GM23338 (cell line): ENCODE measurements around the gene GSTK1.

Source experiments
- CREB1 ChIP-seq: fragments of 250-450 bp; sonication (Bioruptor Pico); IDR thresholded peaks from 2 replicates; pipeline ENCODE4 v1.5.0; 2020; ENCODE audit warnings: low read depth, mild to moderate bottlenecking, moderate library complexity
- EZH2 ChIP-seq: fragments of 200-600 bp; sonication (generic); IDR thresholded peaks from one replicate; pipeline ENCODE4 v1.8.0; 2017; ENCODE audit warnings: antibody characterized with exemption, mild to moderate bottlenecking, low read depth; ENCODE audit not compliant: unreplicated experiment
- EZH2phosphoT487 ChIP-seq: fragments of 200-600 bp; sonication (generic); IDR thresholded peaks from one replicate; pipeline ENCODE4 v1.8.1; 2018; ENCODE audit warnings: antibody characterized with exemption; ENCODE audit not compliant: unreplicated experiment
- JUNB ChIP-seq: IDR thresholded peaks from one replicate; pipeline ENCODE4 v1.6.1; 2016; ENCODE audit warnings: antibody characterized with exemption; ENCODE audit not compliant: unreplicated experiment
- TF ChIP-seq, protein P1 (sequence below): IDR thresholded peaks from one replicate; pipeline ENCODE4 v1.6.1; 2018; ENCODE audit warnings: antibody characterized with exemption; ENCODE audit not compliant: unreplicated experiment
- TF ChIP-seq, protein P2 (sequence below), 2 experiments: fragments of 200-600 bp in 1 of 2; sonication (generic) in 1 of 2; conservative IDR thresholded peaks; 2 replicates each; pipeline versions ENCODE4 v1.5.1 to v1.6.1; 2016 to 2017; ENCODE audit warnings: antibody characterized with exemption in 2 of 2, low read depth in 2 of 2, mild to moderate bottlenecking in 2 of 2, moderate library complexity in 1 of 2
- TF ChIP-seq, protein P3 (sequence below): IDR thresholded peaks from 2 replicates; pipeline ENCODE4 v1.6.1; 2016; ENCODE audit warnings: antibody characterized with exemption

DNA sequence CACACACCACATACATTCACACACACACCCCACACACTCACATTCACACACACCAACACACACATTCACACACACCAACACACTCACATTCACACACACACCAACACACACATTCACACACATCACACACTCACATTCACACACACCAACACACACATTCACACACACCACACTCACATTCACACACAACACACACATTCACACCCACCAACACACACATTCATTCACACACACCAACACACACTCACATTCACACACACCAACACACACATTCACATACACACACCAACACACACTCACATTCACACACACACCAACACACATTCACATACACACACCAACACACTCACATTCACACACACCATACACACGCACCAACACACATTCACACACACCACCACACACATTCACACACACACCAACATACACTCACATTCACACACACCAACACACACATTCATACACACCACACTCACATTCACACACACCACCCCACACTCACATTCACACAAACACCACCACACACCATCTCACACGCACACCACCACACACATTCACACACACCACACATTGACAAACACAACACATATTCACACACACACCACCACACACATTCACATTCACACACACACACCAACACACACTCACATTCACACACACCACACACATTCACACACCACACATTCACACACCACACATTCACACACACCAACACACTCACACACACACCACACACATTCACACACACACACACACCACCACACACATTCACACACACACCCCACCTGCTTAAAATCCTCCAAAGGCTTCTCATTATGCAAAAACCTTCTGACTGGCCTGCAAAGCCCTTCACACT lies 32.4 kb upstream of the GSTK1 start:
- TF ChIP-seq EZH2 (no peak), JUNB (no peak), CREB1 (CRISPR knock-in tag) (no peak), EZH2phosphoT487 (no peak)
- TF ChIP-seq, protein P1, sequence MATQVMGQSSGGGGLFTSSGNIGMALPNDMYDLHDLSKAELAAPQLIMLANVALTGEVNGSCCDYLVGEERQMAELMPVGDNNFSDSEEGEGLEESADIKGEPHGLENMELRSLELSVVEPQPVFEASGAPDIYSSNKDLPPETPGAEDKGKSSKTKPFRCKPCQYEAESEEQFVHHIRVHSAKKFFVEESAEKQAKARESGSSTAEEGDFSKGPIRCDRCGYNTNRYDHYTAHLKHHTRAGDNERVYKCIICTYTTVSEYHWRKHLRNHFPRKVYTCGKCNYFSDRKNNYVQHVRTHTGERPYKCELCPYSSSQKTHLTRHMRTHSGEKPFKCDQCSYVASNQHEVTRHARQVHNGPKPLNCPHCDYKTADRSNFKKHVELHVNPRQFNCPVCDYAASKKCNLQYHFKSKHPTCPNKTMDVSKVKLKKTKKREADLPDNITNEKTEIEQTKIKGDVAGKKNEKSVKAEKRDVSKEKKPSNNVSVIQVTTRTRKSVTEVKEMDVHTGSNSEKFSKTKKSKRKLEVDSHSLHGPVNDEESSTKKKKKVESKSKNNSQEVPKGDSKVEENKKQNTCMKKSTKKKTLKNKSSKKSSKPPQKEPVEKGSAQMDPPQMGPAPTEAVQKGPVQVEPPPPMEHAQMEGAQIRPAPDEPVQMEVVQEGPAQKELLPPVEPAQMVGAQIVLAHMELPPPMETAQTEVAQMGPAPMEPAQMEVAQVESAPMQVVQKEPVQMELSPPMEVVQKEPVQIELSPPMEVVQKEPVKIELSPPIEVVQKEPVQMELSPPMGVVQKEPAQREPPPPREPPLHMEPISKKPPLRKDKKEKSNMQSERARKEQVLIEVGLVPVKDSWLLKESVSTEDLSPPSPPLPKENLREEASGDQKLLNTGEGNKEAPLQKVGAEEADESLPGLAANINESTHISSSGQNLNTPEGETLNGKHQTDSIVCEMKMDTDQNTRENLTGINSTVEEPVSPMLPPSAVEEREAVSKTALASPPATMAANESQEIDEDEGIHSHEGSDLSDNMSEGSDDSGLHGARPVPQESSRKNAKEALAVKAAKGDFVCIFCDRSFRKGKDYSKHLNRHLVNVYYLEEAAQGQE: no peak
- TF ChIP-seq, protein P2, sequence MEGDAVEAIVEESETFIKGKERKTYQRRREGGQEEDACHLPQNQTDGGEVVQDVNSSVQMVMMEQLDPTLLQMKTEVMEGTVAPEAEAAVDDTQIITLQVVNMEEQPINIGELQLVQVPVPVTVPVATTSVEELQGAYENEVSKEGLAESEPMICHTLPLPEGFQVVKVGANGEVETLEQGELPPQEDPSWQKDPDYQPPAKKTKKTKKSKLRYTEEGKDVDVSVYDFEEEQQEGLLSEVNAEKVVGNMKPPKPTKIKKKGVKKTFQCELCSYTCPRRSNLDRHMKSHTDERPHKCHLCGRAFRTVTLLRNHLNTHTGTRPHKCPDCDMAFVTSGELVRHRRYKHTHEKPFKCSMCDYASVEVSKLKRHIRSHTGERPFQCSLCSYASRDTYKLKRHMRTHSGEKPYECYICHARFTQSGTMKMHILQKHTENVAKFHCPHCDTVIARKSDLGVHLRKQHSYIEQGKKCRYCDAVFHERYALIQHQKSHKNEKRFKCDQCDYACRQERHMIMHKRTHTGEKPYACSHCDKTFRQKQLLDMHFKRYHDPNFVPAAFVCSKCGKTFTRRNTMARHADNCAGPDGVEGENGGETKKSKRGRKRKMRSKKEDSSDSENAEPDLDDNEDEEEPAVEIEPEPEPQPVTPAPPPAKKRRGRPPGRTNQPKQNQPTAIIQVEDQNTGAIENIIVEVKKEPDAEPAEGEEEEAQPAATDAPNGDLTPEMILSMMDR (conservative IDR thresholded peaks at IDR 0.05; ENCODE audit: low read depth in 2 of 2): no peak
- TF ChIP-seq, protein P3, sequence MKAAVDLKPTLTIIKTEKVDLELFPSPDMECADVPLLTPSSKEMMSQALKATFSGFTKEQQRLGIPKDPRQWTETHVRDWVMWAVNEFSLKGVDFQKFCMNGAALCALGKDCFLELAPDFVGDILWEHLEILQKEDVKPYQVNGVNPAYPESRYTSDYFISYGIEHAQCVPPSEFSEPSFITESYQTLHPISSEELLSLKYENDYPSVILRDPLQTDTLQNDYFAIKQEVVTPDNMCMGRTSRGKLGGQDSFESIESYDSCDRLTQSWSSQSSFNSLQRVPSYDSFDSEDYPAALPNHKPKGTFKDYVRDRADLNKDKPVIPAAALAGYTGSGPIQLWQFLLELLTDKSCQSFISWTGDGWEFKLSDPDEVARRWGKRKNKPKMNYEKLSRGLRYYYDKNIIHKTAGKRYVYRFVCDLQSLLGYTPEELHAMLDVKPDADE: no peak
